Measurements from ENCODE around the gene MAPK6.

The MAPK6 gene

DNA sequence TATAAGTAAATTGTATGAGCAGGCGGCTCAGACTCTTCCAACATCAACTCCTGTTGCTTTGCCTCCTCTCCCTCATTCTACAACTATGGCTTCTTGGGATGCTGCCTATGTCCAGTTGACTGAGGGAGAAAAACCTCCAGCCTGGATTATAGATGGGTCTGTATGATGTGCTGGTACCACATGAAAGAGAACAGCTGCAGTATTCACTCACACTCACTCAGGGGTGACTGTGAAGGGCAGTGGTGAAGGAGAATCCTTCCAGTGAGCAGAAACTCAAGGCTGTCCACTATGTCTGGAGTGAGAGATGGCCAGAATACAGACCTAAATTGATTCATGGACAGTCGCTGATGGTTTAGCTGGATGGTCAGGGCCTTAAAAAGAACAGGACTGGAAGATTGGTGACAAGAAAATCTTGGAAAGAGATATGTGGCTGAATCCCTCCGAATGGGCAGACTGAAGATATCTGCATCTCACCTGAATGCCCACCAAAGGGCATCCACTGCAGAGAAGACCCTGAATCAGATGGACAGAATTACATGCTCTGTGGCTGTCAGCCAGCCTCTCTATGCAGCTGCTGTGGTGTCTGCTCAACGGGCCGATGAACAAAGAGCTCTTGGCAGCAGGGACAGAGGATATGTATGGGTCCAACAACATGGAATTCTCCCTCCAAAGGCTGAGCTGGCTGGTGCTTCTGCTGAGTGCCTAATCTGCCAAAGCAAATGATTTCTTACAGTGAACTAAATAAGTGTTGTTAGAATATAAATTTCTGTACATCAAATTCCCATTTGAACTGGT is 95.4 kb downstream of the MAPK6 start:
- TF ChIP-seq CTCF (IDR thresholded peaks at IDR 0.05; ENCODE audit: extremely low read depth, insufficient read depth, missing control alignments): no peak
- DNase-seq (ENCODE audit: low spot score): no peak
- in situ Hi-C loops (cut with MboI; ENCODE audit: low pct_unique_long_range_greater_than_20kb, low sequenced_read_pairs, unreplicated experiment): no loop called here

DNA sequence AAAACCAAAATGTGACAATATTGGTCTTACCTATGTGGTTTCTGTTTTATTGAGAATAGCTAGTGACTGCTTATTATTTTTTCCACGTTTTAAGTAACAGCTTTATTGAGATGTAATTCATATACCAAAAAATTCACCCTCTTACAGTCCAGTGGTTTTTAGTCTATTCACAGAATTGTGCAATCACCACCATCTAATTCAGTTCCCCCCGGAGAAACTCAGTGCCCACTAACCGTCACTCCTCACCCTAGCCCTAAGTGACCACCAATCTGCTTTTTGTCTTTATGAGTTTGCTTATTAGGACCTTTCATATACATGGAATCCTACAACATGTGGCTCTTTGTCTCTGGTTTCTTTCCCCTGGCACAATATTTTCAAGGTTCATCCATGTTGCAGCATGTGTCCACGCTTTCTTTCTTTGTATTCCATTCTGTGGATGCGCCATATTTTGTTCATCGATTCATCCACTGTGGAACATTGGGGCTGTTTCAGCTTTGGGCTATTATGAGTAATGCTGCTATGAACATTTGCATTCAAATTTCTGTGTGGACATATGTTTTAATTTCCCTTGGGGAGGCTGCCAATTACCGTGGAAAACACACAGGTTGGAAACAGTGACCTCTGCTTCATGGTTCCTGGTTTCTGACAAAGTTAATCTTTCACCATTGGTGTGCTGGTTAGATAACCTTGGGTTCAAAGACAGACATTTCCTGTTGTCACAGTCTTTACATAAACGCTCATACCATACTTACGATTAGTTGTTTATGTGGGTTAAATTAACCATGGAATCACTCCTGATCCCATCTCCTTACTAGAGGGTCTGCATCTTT is 96.8 kb downstream of the MAPK6 start:
- no peak for DNase-seq (ENCODE audit: low spot score)
- no peak for TF ChIP-seq CTCF (IDR thresholded peaks at IDR 0.05; ENCODE audit: extremely low read depth, insufficient read depth, missing control alignments)
- in situ Hi-C loops (cut with MboI; ENCODE audit: low pct_unique_long_range_greater_than_20kb, low sequenced_read_pairs, unreplicated experiment): no loop called here

All from GM13977 (cell line).